Fibroblast of the conjunctiva (primary cell): ENCODE measurements around the gene ADGRV1.
"Not testable (repeated sequence)": the region's sequence is repeated elsewhere in the genome, so short reads cannot be mapped to it uniquely, and the experiment has no call there.

ENCODE experiments used
- DNase-seq: peaks from one replicate; pipeline ENCODE4 v3.0.0-alpha.2; 2010; ENCODE audit warnings: low read depth

The ADGRV1 gene

GRCh38 chr5:90601468-90601867, 42.9 kb downstream of the ADGRV1 start:
- DNase-seq: no peak

GRCh38 chr5:90602681-90603080, 44.1 kb downstream of the ADGRV1 start:
- no peak for DNase-seq

GRCh38 chr5:90606539-90606938, 47.9 kb downstream of the ADGRV1 start:
- DNase-seq: no peak

- no peak for DNase-seq
Observed at GRCh38 chr5:90612919-90613318, 54.3 kb downstream of the ADGRV1 start.

- no peak for DNase-seq
Observed at GRCh38 chr5:90613459-90613858, 54.9 kb downstream of the ADGRV1 start.

- no peak for DNase-seq
Observed at GRCh38 chr5:90613918-90614504, 55.4 kb downstream of the ADGRV1 start.

- no peak for DNase-seq
Observed at GRCh38 chr5:90615355-90615754, 56.8 kb downstream of the ADGRV1 start.

GRCh38 chr5:90618071-90618470, 59.5 kb downstream of the ADGRV1 start:
- no peak for DNase-seq

- not testable (repeated sequence) for DNase-seq
Observed at GRCh38 chr5:90619762-90620161, 61.2 kb downstream of the ADGRV1 start.

- DNase-seq: no peak
Observed at GRCh38 chr5:90621848-90622247, 63.3 kb downstream of the ADGRV1 start.

- DNase-seq: no peak
Observed at GRCh38 chr5:90626493-90626892, 67.9 kb downstream of the ADGRV1 start.

GRCh38 chr5:90628492-90628891, 69.9 kb downstream of the ADGRV1 start:
- DNase-seq: no peak

- no peak for DNase-seq
Observed at GRCh38 chr5:90632791-90633190, 74.2 kb downstream of the ADGRV1 start.

GRCh38 chr5:90636948-90637347, 78.4 kb downstream of the ADGRV1 start:
- DNase-seq: no peak

- DNase-seq: no peak
Observed at GRCh38 chr5:90637731-90638130, 79.1 kb downstream of the ADGRV1 start.

- no peak for DNase-seq
Observed at GRCh38 chr5:90638878-90639277, 80.3 kb downstream of the ADGRV1 start.

- DNase-seq: no peak
Observed at GRCh38 chr5:90640484-90641059, 82.0 kb downstream of the ADGRV1 start.

- no peak for DNase-seq
Observed at GRCh38 chr5:90641528-90641927, 82.9 kb downstream of the ADGRV1 start.

- no peak for DNase-seq
Observed at GRCh38 chr5:90642706-90643229, 84.2 kb downstream of the ADGRV1 start.

- DNase-seq: no peak
Observed at GRCh38 chr5:90644132-90644531, 85.5 kb downstream of the ADGRV1 start.

GRCh38 chr5:90645024-90645610, 86.5 kb downstream of the ADGRV1 start:
- no peak for DNase-seq

GRCh38 chr5:90650767-90651166, 92.2 kb downstream of the ADGRV1 start:
- DNase-seq: no peak

- DNase-seq: no peak
Observed at GRCh38 chr5:90654215-90654614, 95.6 kb downstream of the ADGRV1 start.

- DNase-seq: no peak
Observed at GRCh38 chr5:90655423-90655822, 96.8 kb downstream of the ADGRV1 start.
